DMS114 treated with DMSO at 0.1 percent for 48 hours (cell line): ENCODE results near the gene ACTL7A.
"Not testable (repeated sequence)": the region's sequence is repeated elsewhere in the genome, so short reads cannot be mapped to it uniquely, and the experiment has no call there.

Source experiments
- DNase-seq: peaks from one replicate; lab custom pipeline; 2025; ENCODE audit not compliant: unreplicated experiment; lab: John Stamatoyannopoulos, UW

ACTL7A gene

GRCh38 chr9:108861997-108862396 is at the start of gene ACTL7A:
ACTL7A (plus strand) TSS chr9:108862266; CDS start chr9:108862323, 57 bp downstream.
- DNase-seq = no peak

- no peak for DNase-seq
Observed at GRCh38 chr9:108812396-108813025, 49.6 kb upstream of the ACTL7A start.

GRCh38 chr9:108813951-108814601 is 48.0 kb upstream of the ACTL7A start:
- DNase-seq = no peak

- no peak for DNase-seq
Observed at GRCh38 chr9:108815156-108815555, 46.9 kb upstream of the ACTL7A start.

- DNase-seq = no peak
Observed at GRCh38 chr9:108816037-108816436, 46.0 kb upstream of the ACTL7A start.

- DNase-seq = no peak
Observed at GRCh38 chr9:108823829-108824228, 38.2 kb upstream of the ACTL7A start.

- no peak for DNase-seq
Observed at GRCh38 chr9:108830272-108830671, 31.8 kb upstream of the ACTL7A start.

GRCh38 chr9:108831496-108832178 is 30.4 kb upstream of the ACTL7A start:
- DNase-seq = no peak

GRCh38 chr9:108832179-108832500 is 29.9 kb upstream of the ACTL7A start:
- DNase-seq = no peak

GRCh38 chr9:108834959-108835665 is 27.0 kb upstream of the ACTL7A start:
- no peak for DNase-seq

GRCh38 chr9:108835831-108836230 is 26.2 kb upstream of the ACTL7A start:
- DNase-seq = no peak

GRCh38 chr9:108836319-108836718 is 25.7 kb upstream of the ACTL7A start:
- no peak for DNase-seq

GRCh38 chr9:108836781-108837180 is 25.3 kb upstream of the ACTL7A start:
- DNase-seq = no peak

- DNase-seq = no peak
Observed at GRCh38 chr9:108837530-108837929, 24.5 kb upstream of the ACTL7A start.

GRCh38 chr9:108838017-108838416 is 24.0 kb upstream of the ACTL7A start:
- DNase-seq = no peak

GRCh38 chr9:108839561-108839960 is 22.5 kb upstream of the ACTL7A start:
- not testable (repeated sequence) for DNase-seq

GRCh38 chr9:108842610-108843295 is 19.3 kb upstream of the ACTL7A start:
- no peak for DNase-seq

GRCh38 chr9:108844391-108844790 is 17.7 kb upstream of the ACTL7A start:
- DNase-seq = no peak

- DNase-seq = no peak
Observed at GRCh38 chr9:108844856-108845255, 17.2 kb upstream of the ACTL7A start.

GRCh38 chr9:108845507-108845906 is 16.6 kb upstream of the ACTL7A start:
- no peak for DNase-seq

GRCh38 chr9:108845947-108846346 is 16.1 kb upstream of the ACTL7A start:
- no peak for DNase-seq
